IPS-NIHi7 (cell line): Measurements from ENCODE around the gene SLC35E1.
"Not testable (repeated sequence)": the region's sequence is repeated elsewhere in the genome, so short reads cannot be mapped to it uniquely, and the experiment has no call there.

Experiments used
- DNase-seq: peaks from one replicate; pipeline ENCODE4 v3.0.0; 2012; ENCODE audit warnings: mixed read lengths; ENCODE audit errors: extremely low spot score

Gene SLC35E1

GRCh38 chr19:16581971-16582343, 9.7 kb upstream of the SLC35E1 start:
- no peak for DNase-seq

GRCh38 chr19:16581145-16581970, 9.1 kb upstream of the SLC35E1 start:
- DNase-seq: no peak

- no peak for DNase-seq
Observed at GRCh38 chr19:16579381-16579780, 7.2 kb upstream of the SLC35E1 start.

GRCh38 chr19:16577531-16577985, 5.3 kb upstream of the SLC35E1 start:
- no peak for DNase-seq

GRCh38 chr19:16576690-16577530, 4.7 kb upstream of the SLC35E1 start:
- DNase-seq: no peak

GRCh38 chr19:16575861-16576689, 3.9 kb upstream of the SLC35E1 start:
- DNase-seq: no peak

- no peak for DNase-seq
Observed at GRCh38 chr19:16575282-16575681, 3.1 kb upstream of the SLC35E1 start.

- no peak for DNase-seq
Observed at GRCh38 chr19:16573925-16574324, 1.7 kb upstream of the SLC35E1 start.

GRCh38 chr19:16573296-16573695, 1.1 kb upstream of the SLC35E1 start:
- DNase-seq: no peak

GRCh38 chr19:16571822-16572331, 338 bp downstream of the SLC35E1 start:
- DNase-seq: peak; percentile 38

GRCh38 chr19:16571283-16571682, 932 bp downstream of the SLC35E1 start:
- DNase-seq: no peak

GRCh38 chr19:16569609-16570320, 2.5 kb downstream of the SLC35E1 start:
- no peak for DNase-seq

GRCh38 chr19:16566702-16567101, 5.5 kb downstream of the SLC35E1 start:
- no peak for DNase-seq

GRCh38 chr19:16566161-16566560, 6.1 kb downstream of the SLC35E1 start:
- no peak for DNase-seq

GRCh38 chr19:16564842-16565241, 7.4 kb downstream of the SLC35E1 start:
- DNase-seq: no peak

GRCh38 chr19:16562608-16563025, 9.6 kb downstream of the SLC35E1 start:
- DNase-seq: no peak

GRCh38 chr19:16561382-16561781, 10.8 kb downstream of the SLC35E1 start:
- no peak for DNase-seq

GRCh38 chr19:16559780-16560276, 12.4 kb downstream of the SLC35E1 start:
- no peak for DNase-seq

- no peak for DNase-seq
Observed at GRCh38 chr19:16554776-16555175, 17.4 kb downstream of the SLC35E1 start.

GRCh38 chr19:16551902-16552301, 20.3 kb downstream of the SLC35E1 start:
- not testable (repeated sequence) for DNase-seq

- no peak for DNase-seq
Observed at GRCh38 chr19:16548956-16549355, 23.3 kb downstream of the SLC35E1 start.
